ENCODE results near the gene CAVIN1. TPM values are rescaled to one million over a fixed set of nuclear protein-coding genes. Genes with fewer than 3 reads are reported as not detected.
"Not testable (repeated sequence)": the region's sequence is repeated elsewhere in the genome, so short reads cannot be mapped to it uniquely, and the experiment has no call there.

The CAVIN1 gene
- total and polyA plus RNA-seq, 2 experiments from 2014 or later, result 18.1 to 35.7 TPM

GRCh38 chr17:42399121-42399520 is 23.9 kb downstream of the CAVIN1 start:
- Histone ChIP-seq H3K4me3 (no peak overlapping the region), H3K4me2 (no peak overlapping the region), H3K36me3 (ENCODE audit: insufficient read depth) (no peaks in the 10 kb centered on the region), H3F3A (replicated peaks; ENCODE audit: low read depth) (peaks cover 4% of the 10 kb centered on the region; the same call in 1 of the 2 replicates), H3K79me2 (replicated peaks; ENCODE audit: insufficient read depth) (no peaks in the 10 kb centered on the region), H2AFZ (no peak overlapping the region), H3K4me1 (ENCODE audit: insufficient read depth) (peaks cover 31% of the 10 kb centered on the region), H3K27me3 (ENCODE audit: insufficient read depth) (no peaks in the 10 kb centered on the region), H4K20me1 (replicated peaks; ENCODE audit: insufficient read depth) (no peaks in the 10 kb centered on the region), H3K9me2 (ENCODE audit: insufficient read depth) (no peaks in the 10 kb centered on the region), H3K27ac (ENCODE audit: low read depth) (peak overlapping the region; percentile 59; the same call in 1 of the 2 replicates)
- no peak for DNase-seq (ENCODE audit: low spot score)
- Mint-ChIP-seq H3K4me1 (peaks cover 32% of the 10 kb centered on the region), H3K27me3 (ENCODE audit: insufficient read depth, low read depth, poor library complexity) (peaks cover 5% of the 10 kb centered on the region), H3K27ac (no peak overlapping the region), H3K9me3 (no peaks in the 10 kb centered on the region), H3K4me3 (no peak overlapping the region), H3K36me3 (ENCODE audit: low read depth) (no peaks in the 10 kb centered on the region; the same call in 2 of the 3 replicates)
- ATAC-seq, result no peak
- TF ChIP-seq REST (IDR thresholded peaks at IDR 0.05; ENCODE audit: unreplicated experiment), result no peak
- TF ChIP-seq STAT1 (IDR thresholded peaks at IDR 0.05; ENCODE audit: unreplicated experiment), result no peak
- TF ChIP-seq POLR2AphosphoS5 (IDR thresholded peaks at IDR 0.05; ENCODE audit: low read depth), result no peak
- no peak for TF ChIP-seq JUNB (IDR thresholded peaks at IDR 0.05; ENCODE audit: unreplicated experiment)
- no peak for TF ChIP-seq NANOG (IDR thresholded peaks at IDR 0.05; ENCODE audit: borderline replicate concordance)

GRCh38 chr17:42395601-42396000 is 27.5 kb downstream of the CAVIN1 start:
- H2AFZ ChIP-seq; H3K4me3 ChIP-seq; H3K27ac Mint-ChIP-seq; H3K9me3 Mint-ChIP-seq; H3F3A ChIP-seq (replicated peaks; ENCODE audit: low read depth); H3K36me3 Mint-ChIP-seq (ENCODE audit: low read depth); H4K20me1 ChIP-seq (replicated peaks; ENCODE audit: insufficient read depth); H3K27ac ChIP-seq (ENCODE audit: low read depth); H3K4me2 ChIP-seq; H3K9me2 ChIP-seq (ENCODE audit: insufficient read depth); H3K4me3 Mint-ChIP-seq; H3K4me1 ChIP-seq (ENCODE audit: insufficient read depth); H3K27me3 Mint-ChIP-seq (ENCODE audit: insufficient read depth, low read depth, poor library complexity); DNase-seq (ENCODE audit: low spot score); ATAC-seq; H3K27me3 ChIP-seq (ENCODE audit: insufficient read depth); H3K79me2 ChIP-seq (replicated peaks; ENCODE audit: insufficient read depth); H3K36me3 ChIP-seq (ENCODE audit: insufficient read depth): not testable (repeated sequence)
- H3K4me1 Mint-ChIP-seq, result peaks cover 13% of the 10 kb centered on the region

- no peaks in the 10 kb centered on the region for H3K27me3 ChIP-seq (ENCODE audit: insufficient read depth)
- Mint-ChIP-seq H3K4me3 (no peak overlapping the region), H3K27me3 (ENCODE audit: insufficient read depth, low read depth, poor library complexity) (peaks cover 3% of the 10 kb centered on the region), H3K36me3 (ENCODE audit: low read depth) (no peaks in the 10 kb centered on the region), H3K4me1 (peaks cover 13% of the 10 kb centered on the region), H3K27ac (no peak overlapping the region), H3K9me3 (no peaks in the 10 kb centered on the region)
- H3F3A ChIP-seq (replicated peaks; ENCODE audit: low read depth), result 0 out of 2 replicates have a peak, but pooled peaks cover 2% of the 10 kb centered on the region
- no peaks in the 10 kb centered on the region for H4K20me1 ChIP-seq (replicated peaks; ENCODE audit: insufficient read depth)
- H2AFZ ChIP-seq, result no peak overlapping the region
- H3K4me1 ChIP-seq (ENCODE audit: insufficient read depth), result peaks cover 8% of the 10 kb centered on the region; the same call in 1 of the 2 replicates
- no peaks in the 10 kb centered on the region for H3K36me3 ChIP-seq (ENCODE audit: insufficient read depth)
- no peaks in the 10 kb centered on the region for H3K9me2 ChIP-seq (ENCODE audit: insufficient read depth)
- DNase-seq (ENCODE audit: low spot score) (no peak), ATAC-seq (no peak)
- no peak overlapping the region for H3K27ac ChIP-seq (ENCODE audit: low read depth)
- H3K79me2 ChIP-seq (replicated peaks; ENCODE audit: insufficient read depth), result no peaks in the 10 kb centered on the region
- H3K4me2 ChIP-seq, result no peak overlapping the region
- no peak overlapping the region for H3K4me3 ChIP-seq
- no peak for TF ChIP-seq REST (IDR thresholded peaks at IDR 0.05; ENCODE audit: unreplicated experiment)
- no peak for TF ChIP-seq POLR2AphosphoS5 (IDR thresholded peaks at IDR 0.05; ENCODE audit: low read depth)
- TF ChIP-seq ZNF331 (CRISPR knock-in tag; IDR thresholded peaks at IDR 0.05; ENCODE audit: low read depth), result no peak
Observed at GRCh38 chr17:42394838-42395237, 28.2 kb downstream of the CAVIN1 start.

Measured in GM23338 (cell line).